BE2C (cell line): ENCODE results near the gene C22orf23.
"Not testable (repeated sequence)": the region's sequence is repeated elsewhere in the genome, so short reads cannot be mapped to it uniquely, and the experiment has no call there.

Source experiments
- DNase-seq: peaks from one replicate; pipeline ENCODE4 v3.0.0-alpha.2; 2020
- H3K27me3 ChIP-seq: fragments of 250-450 bp; sonication (Bioruptor Pico); 2 replicates; pipeline ENCODE4 v1.5.1; 2020; ENCODE audit warnings: mild to moderate bottlenecking
- H3K36me3 ChIP-seq: fragments of 250-450 bp; sonication (Bioruptor Pico); 2 replicates; pipeline ENCODE4 v1.5.1; 2020; ENCODE audit warnings: mild to moderate bottlenecking
- H3K4me1 ChIP-seq: fragments of 250-450 bp; sonication (Bioruptor Pico); 2 replicates; pipeline ENCODE4 v1.5.1; 2020
- H3K4me3 ChIP-seq: 2 replicates; pipeline ENCODE4 v1.5.1; 2011; ENCODE audit warnings: low read depth, low read length
- H3K9me3 ChIP-seq: fragments of 250-450 bp; sonication (Bioruptor Pico); 2 replicates; pipeline ENCODE4 v1.5.1; 2020
- TF ChIP-seq, protein P1 (sequence below): IDR thresholded peaks from 2 replicates; pipeline ENCODE4 v1.5.1; 2012; ENCODE audit warnings: mild to moderate bottlenecking, low read depth, low read length

The C22orf23 gene

DNA sequence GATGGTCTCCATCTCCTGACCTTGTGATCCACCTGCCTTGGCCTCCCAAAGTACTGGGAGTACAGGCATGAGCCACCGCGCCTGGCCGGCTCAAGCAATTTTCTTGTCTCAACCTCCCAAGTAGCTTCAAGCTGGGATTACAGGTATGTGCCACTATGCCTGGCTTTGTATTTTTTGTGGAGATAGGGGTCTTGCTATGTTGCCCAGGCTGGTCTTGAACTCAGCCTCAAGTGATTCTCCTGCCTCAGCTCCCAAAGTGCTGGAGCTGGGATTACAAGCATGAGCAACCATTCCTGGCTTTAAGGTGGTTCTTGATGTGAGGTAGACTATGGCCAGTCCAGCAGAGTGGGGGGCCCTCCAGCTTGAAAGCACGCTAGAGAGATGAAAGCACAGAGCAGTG lies 7.7 kb upstream of the C22orf23 start:
- Histone ChIP-seq H3K27me3 (no peaks in the 10 kb centered on the region), H3K4me3 (no peak overlapping the region), H3K4me1 (no peaks in the 10 kb centered on the region), H3K36me3 (peaks cover 74% of the 10 kb centered on the region), H3K9me3 (no peaks in the 10 kb centered on the region)
- DNase-seq, result no peak
- TF ChIP-seq, protein P1, sequence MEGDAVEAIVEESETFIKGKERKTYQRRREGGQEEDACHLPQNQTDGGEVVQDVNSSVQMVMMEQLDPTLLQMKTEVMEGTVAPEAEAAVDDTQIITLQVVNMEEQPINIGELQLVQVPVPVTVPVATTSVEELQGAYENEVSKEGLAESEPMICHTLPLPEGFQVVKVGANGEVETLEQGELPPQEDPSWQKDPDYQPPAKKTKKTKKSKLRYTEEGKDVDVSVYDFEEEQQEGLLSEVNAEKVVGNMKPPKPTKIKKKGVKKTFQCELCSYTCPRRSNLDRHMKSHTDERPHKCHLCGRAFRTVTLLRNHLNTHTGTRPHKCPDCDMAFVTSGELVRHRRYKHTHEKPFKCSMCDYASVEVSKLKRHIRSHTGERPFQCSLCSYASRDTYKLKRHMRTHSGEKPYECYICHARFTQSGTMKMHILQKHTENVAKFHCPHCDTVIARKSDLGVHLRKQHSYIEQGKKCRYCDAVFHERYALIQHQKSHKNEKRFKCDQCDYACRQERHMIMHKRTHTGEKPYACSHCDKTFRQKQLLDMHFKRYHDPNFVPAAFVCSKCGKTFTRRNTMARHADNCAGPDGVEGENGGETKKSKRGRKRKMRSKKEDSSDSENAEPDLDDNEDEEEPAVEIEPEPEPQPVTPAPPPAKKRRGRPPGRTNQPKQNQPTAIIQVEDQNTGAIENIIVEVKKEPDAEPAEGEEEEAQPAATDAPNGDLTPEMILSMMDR, result no peak

DNA sequence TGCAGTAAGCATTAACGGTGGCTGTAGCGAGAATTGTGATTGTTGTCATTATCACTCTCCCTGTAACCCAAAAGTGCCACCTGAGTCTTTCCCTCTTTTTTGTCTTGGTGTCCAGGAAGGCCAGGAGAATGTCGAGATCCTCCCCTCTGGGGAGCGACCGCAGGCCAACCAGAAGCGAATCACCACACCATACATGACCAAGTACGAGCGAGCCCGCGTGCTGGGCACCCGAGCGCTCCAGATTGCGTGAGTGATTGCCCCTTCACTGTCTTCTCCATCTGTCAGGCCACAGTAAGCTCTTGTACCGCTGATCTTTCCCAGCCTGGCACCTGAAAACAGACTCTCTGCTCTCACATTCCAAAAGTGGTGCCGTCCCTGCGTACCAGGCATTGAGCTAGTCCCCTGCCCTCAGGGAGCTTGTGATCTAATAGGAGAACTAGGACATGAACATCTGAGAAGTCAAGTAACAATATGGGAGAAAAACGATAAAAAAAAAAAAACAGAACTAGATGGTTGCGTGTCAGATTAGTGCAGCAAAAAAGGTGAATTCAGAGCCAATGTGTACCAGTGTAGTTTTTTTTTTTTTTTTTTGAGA lies 5.9 kb upstream of the C22orf23 start:
- Histone ChIP-seq H3K9me3 (no peaks in the 10 kb centered on the region), H3K4me1 (no peaks in the 10 kb centered on the region), H3K4me3 (no peak overlapping the region), H3K36me3 (peaks cover 64% of the 10 kb centered on the region), H3K27me3 (no peaks in the 10 kb centered on the region)
- TF ChIP-seq, protein P1, result no peak
- no peak for DNase-seq

DNA sequence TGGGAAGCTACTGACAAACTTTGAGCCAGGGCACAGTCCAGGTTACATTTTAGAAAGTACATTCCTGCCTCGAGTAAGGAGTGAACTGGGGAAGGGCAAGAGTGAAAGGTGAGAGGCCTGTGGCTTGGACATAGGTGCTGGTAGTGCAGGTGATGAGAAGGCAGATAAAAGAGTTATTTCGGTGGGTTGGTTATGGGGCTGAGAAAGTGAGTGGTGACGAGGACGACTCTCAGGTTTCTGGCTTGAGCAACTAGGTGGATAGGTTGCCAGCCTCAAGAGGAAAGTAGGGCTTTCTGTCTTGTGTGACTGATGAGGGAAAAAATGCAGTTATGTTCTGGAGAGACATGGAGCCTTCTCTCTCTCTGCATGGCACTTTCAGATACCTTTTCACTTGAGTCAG lies 3.8 kb upstream of the C22orf23 start:
- DNase-seq, result no peak
- H3K4me1 ChIP-seq, result no peaks in the 10 kb centered on the region
- H3K9me3 ChIP-seq, result no peaks in the 10 kb centered on the region
- TF ChIP-seq, protein P1, result no peak
- H3K36me3 ChIP-seq, result peaks cover 53% of the 10 kb centered on the region
- no peak overlapping the region for H3K4me3 ChIP-seq
- no peaks in the 10 kb centered on the region for H3K27me3 ChIP-seq

DNA sequence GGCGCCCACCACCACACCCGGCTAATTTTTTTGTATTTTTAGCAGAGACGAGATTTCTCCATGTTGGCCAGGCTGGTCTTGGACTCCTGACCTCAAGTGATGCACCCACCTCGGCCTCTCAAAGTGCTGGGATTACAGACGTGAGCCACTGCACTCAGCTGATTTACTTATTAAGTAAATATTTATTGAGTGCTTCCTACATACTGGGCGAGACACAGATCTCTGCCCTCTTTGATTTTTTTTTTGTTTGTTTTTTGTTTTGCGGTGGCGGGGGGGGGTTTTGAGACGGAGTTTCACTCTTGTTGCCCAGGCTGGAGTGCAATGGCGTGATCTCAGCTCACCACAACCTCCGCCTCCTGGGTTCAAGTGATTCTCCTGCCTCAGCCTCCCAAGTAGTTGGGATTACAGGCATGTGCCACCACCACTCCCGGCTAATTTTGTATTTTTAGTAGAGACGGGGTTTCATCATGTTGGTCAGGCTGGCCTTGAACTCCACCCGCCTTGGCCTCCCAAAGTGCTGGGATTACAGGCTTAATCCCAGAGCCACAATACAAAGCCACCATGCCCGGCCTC lies 2.5 kb upstream of the C22orf23 start:
- H3K27me3 ChIP-seq, H3K4me1 ChIP-seq, H3K4me3 ChIP-seq, H3K9me3 ChIP-seq, DNase-seq: not testable (repeated sequence)
- peaks cover 39% of the 10 kb centered on the region for H3K36me3 ChIP-seq

DNA sequence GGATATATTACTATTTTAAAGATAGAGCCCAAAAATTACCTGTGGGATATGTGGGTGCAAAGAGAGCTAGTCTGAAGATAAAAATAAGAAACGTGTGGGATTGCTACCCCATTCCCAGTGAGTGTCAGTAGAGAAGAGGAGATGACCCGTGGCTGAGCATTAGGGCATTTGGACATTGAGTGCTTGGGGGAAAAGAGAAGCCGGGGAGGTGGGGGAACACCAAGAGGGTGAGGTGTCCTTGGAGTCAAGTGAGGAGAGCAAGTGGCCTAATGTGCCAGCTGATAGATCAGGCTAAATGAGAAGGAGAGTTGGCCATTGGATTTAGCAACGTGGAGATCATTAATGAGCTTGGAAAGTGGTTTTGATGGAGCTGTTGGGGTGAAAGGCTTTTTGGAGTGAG lies 1.3 kb upstream of the C22orf23 start:
- no peak for DNase-seq
- Histone ChIP-seq H3K27me3 (no peaks in the 10 kb centered on the region), H3K4me3 (peak overlapping the region; percentile 97), H3K36me3 (peaks cover 28% of the 10 kb centered on the region), H3K4me1 (no peaks in the 10 kb centered on the region), H3K9me3 (no peaks in the 10 kb centered on the region)
- TF ChIP-seq, protein P1, result no peak

DNA sequence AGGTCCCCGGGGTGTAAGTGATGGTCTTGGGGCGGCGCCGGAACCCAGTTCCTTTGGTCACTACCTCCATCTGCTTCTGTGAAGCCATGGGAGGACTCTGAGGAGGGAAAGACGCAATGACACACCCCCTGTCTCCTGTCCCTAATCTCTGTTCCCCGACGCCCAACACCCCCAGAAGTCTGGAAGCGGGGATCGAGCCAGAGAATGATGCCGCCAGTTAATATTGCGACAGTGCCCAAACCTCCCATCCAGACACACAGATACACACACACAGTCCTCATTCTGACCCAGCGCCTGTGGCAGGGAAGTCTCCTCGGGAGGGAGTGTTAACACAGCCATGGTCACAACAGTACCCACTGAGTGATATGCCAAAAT lies 352 bp downstream of the C22orf23 start:
- no peak for DNase-seq
- Histone ChIP-seq H3K4me1 (no peaks in the 10 kb centered on the region), H3K27me3 (no peaks in the 10 kb centered on the region), H3K9me3 (no peaks in the 10 kb centered on the region), H3K36me3 (peaks cover 14% of the 10 kb centered on the region), H3K4me3 (peak overlapping the region; percentile 97)
- TF ChIP-seq, protein P1, result no peak

DNA sequence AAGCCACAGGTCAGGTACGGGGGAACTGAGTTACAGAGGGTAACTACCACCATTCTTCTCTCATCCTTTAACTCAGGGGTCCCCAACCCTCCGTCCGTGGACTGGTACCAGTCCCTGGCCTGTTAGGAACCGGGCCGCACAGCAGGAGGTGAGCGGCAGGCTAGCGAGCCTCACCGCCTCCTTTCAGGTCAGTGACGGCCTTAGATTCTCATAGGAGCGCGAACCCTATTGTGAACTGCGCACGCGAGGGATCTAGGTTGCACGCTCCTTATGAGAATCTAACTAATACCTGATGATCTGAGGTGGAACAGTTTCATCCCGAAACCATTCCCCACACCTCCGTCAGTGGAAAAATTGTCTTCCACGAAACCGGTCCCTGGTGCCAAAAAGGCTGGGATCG lies 772 bp downstream of the C22orf23 start:
- Histone ChIP-seq H3K36me3 (peaks cover 12% of the 10 kb centered on the region), H3K4me3 (peak overlapping the region; percentile 97)
- not testable (repeated sequence) for H3K9me3 ChIP-seq, H3K4me1 ChIP-seq, H3K27me3 ChIP-seq, DNase-seq
